Upper lobe of left lung (tissue), 6 donors: ENCODE measurements around the gene OGFOD3. TPM values are rescaled to one million over a fixed set of nuclear protein-coding genes. Genes with fewer than 3 reads are reported as not detected.

Source experiments
- ATAC-seq, 2 donors: fragments of 200-7000 bp; cut with Tn5 transposase; one replicate each; pipeline ENCODE4 v1.9.1; 2022; ENCODE audit warnings: mild to moderate bottlenecking in 2 of 2, moderate library complexity in 2 of 2; ENCODE audit not compliant: low FRiP score in 2 of 2
- DNase-seq, 2 donors: peaks; one replicate each; pipeline ENCODE4 v3.0.0-alpha.2; 2019 to 2020
- H3K27ac ChIP-seq, 4 donors: fragments of 200-600 bp; sonication (generic); one replicate each; pipeline ENCODE4 v1.5.1; 2016 to 2019
- H3K27me3 ChIP-seq, 4 donors: fragments of 200-600 bp; sonication (generic); one replicate each; pipeline ENCODE4 v1.5.1; 2017 to 2019
- H3K36me3 ChIP-seq, 4 donors: fragments of 200-600 bp; sonication (generic); one replicate each; pipeline ENCODE4 v1.5.1; 2016 to 2019
- H3K4me1 ChIP-seq, 4 donors: fragments of 200-600 bp; sonication (generic); one replicate each; pipeline ENCODE4 v1.5.1; 2018 to 2019
- H3K4me3 ChIP-seq, 4 donors: fragments of 200-600 bp; sonication (generic); one replicate each; pipeline ENCODE4 v1.5.1; 2017 to 2019; ENCODE audit warnings: mild to moderate bottlenecking in 2 of 4, moderate library complexity in 1 of 4
- H3K9me3 ChIP-seq, 4 donors: fragments of 200-600 bp; sonication (generic); one replicate each; pipeline ENCODE4 v1.5.1; 2018 to 2019
- CTCF ChIP-seq, 6 experiments: fragments of 450-650 bp in 4 of 6; fragments of 200-600 bp in 2 of 6; sonication (generic) in 2 of 6; IDR thresholded peaks; one replicate each; pipeline ENCODE4 v1.5.1; 2016 to 2019; ENCODE audit warnings: antibody characterized with exemption in 6 of 6
- EP300 ChIP-seq, 4 donors: sonication (generic); formaldehyde crosslinking; IDR thresholded peaks; one replicate each; pipeline ENCODE4 v1.5.1; 2017; ENCODE audit warnings: antibody characterized with exemption in 4 of 4, control low read depth in 2 of 4
- POLR2A ChIP-seq, 4 donors: fragments of 450-650 bp; IDR thresholded peaks; one replicate each; pipeline ENCODE4 v1.5.1; 2016 to 2017; ENCODE audit warnings: antibody characterized with exemption in 4 of 4, mild to moderate bottlenecking in 2 of 4
- POLR2AphosphoS5 ChIP-seq, 2 donors: sonication (generic); formaldehyde crosslinking; IDR thresholded peaks; one replicate each; pipeline ENCODE4 v1.5.1; 2017; ENCODE audit warnings: antibody characterized with exemption in 2 of 2
- WGBS, 2 donors: methylation state at CpG; one replicate each; pipeline ENCODE4 v1.1.5; 2017 to 2018; 5-methylcytosine and 5-hydroxymethylcytosine counted together
- small RNA-seq, 4 donors: library from RNA; depleted of rRNA; stranded (forward); fragments of <200 nt; gene quantifications; one replicate each; pipeline ENCODE3, GENCODE V24; 2016
- total RNA-seq, 6 donors: library from RNA; depleted of rRNA in 4 of 6; stranded (reverse); fragments of >200 nt in 4 of 6; gene quantifications; one replicate each; pipeline versions ENCODE4 v1.1.0 to v1.2.1, GENCODE V29; 2016 to 2021
- donor health status: DM: no; HTN: no; CAD: no; lungs with moderate emphysema.
- donor health status: DM: no; HTN: yes; CAD: no; lungs with severe emphysema.

OGFOD3 gene
- total RNA-seq, 6 donors from 2014 or later: 20.0 to 76.9 (median 38.2) TPM

- Histone ChIP-seq H3K27ac (peak overlapping the region in 2 of 4 donors; percentile 46 to 53), H3K36me3 (no peaks in the 10 kb centered on the region), H3K4me3 (peak overlapping the region in 3 of 4 donors; percentile 9 to 37 (median 35)), H3K4me1 (peaks cover 12 to 26% (median 17%) of the 10 kb centered on the region in 4 donors), H3K9me3 (no peaks in the 10 kb centered on the region), H3K27me3 (no peaks in the 10 kb centered on the region)
- no peak for DNase-seq
- ATAC-seq: peak in 1 of 2 donors; percentile 28
- no peak for TF ChIP-seq EP300 (IDR thresholded peaks at IDR 0.05)
- TF ChIP-seq CTCF (IDR thresholded peaks at IDR 0.05): no peak
- TF ChIP-seq POLR2A (IDR thresholded peaks at IDR 0.05): no peak
- no peak for TF ChIP-seq POLR2AphosphoS5 (IDR thresholded peaks at IDR 0.05)
- 40 to 53% methylated on average over 4 to 9 of the region's 10 CpGs for WGBS, 2 donors
These were observed 78.5 kb downstream of the OGFOD3 start for GRCh38 chr17:82339634-82340580.

Small RNAs within 50 kb of the gene (small RNA-seq; reads per million reads assigned to genes)
- gene RF00019: 0 reads per million in 4 donors

Other genes starting within 250 kb of the OGFOD3 start
- 100 to 1,000 TPM in 2 of 6 donors, 10 to 100 TPM in 4; 52.9 to 204 (median 71.8) TPM for gene CCDC57, start 205.7 kb downstream of the OGFOD3 start, total RNA-seq
- gene SLC16A3, start 189.5 kb downstream of the OGFOD3 start, total RNA-seq: 100 to 1,000 TPM in 3 of 6 donors, 10 to 100 TPM in 3; 33.5 to 134 (median 102) TPM
- 100 to 1,000 TPM in 4 of 6 donors, 10 to 100 TPM in 2; 80.6 to 228 (median 152) TPM for gene CSNK1D, start 144.9 kb downstream of the OGFOD3 start, total RNA-seq
- gene CD7, start 101.0 kb downstream of the OGFOD3 start, total RNA-seq: 10 to 100 TPM in 1 of 6 donors, 1 to 10 TPM in 5; 5.2 to 24.7 (median 7.6) TPM
- 10 to 100 TPM; 17.8 to 50.4 (median 36.2) TPM for gene SECTM1, start 84.8 kb downstream of the OGFOD3 start, total RNA-seq
- gene TEX19, start 59.3 kb downstream of the OGFOD3 start, total RNA-seq: not detected
- gene UTS2R, start 46.8 kb downstream of the OGFOD3 start, total RNA-seq: under 1 TPM in 1 of 6 donors, not detected in 5; 0.39 TPM
- 100 to 1,000 TPM in 2 of 6 donors, 10 to 100 TPM in 4; 33.7 to 250 (median 43.4) TPM for gene HEXD, start 239 bp downstream of the OGFOD3 start, total RNA-seq
- 100 to 1,000 TPM in 3 of 6 donors, 10 to 100 TPM in 3; 74.9 to 193 (median 108) TPM for gene CYBC1, start 32.2 kb upstream of the OGFOD3 start, total RNA-seq
- gene NARF, start 40.2 kb upstream of the OGFOD3 start, total RNA-seq: 10 to 100 TPM; 28.9 to 77.8 (median 62.6) TPM
- 10 to 100 TPM; 50.8 to 92.7 (median 58.9) TPM for gene FOXK2, start 101.1 kb upstream of the OGFOD3 start, total RNA-seq
- gene WDR45B, start 229.9 kb upstream of the OGFOD3 start, total RNA-seq: 10 to 100 TPM; 54.9 to 90.0 (median 74.3) TPM